SK-N-SH treated with all-trans-retinoic acid at 6 μM for 48 hours (cell line): ENCODE results near the gene SPOPL.

Experiments used
- ATAC-seq: fragments of 200-7000 bp; cut with Tn5 transposase; 3 replicates; pipeline ENCODE4 v1.9.1; 2020; ENCODE audit warnings: mild to moderate bottlenecking, moderate library complexity
- ARNTL ChIP-seq: fragments of 450-650 bp; formaldehyde crosslinking; IDR thresholded peaks from 2 replicates; pipeline ENCODE4 v1.5.0; 2020; ENCODE audit warnings: low read depth, mild to moderate bottlenecking, moderate library complexity, borderline replicate concordance
- BACH2 ChIP-seq: fragments of 250-450 bp; sonication (Bioruptor Pico); IDR thresholded peaks from 2 replicates; pipeline ENCODE4 v1.9.0; 2021; ENCODE audit warnings: mild to moderate bottlenecking, borderline replicate concordance
- CREB5 ChIP-seq: fragments of 250-450 bp; sonication (Bioruptor Pico); IDR thresholded peaks from 2 replicates; pipeline ENCODE4 v1.5.1; 2020; ENCODE audit warnings: low read depth, mild to moderate bottlenecking, moderate library complexity
- CSDC2 ChIP-seq: fragments of 250-450 bp; sonication (Bioruptor Pico); IDR thresholded peaks from 2 replicates; pipeline ENCODE4 v1.5.0; 2020; ENCODE audit warnings: mild to moderate bottlenecking, moderate library complexity
- CSRNP3 ChIP-seq: fragments of 250-450 bp; sonication (Bioruptor Pico); IDR thresholded peaks from 2 replicates; pipeline ENCODE4 v1.5.1; 2021; ENCODE audit warnings: mild to moderate bottlenecking, moderate library complexity
- ESRRG ChIP-seq: fragments of 250-450 bp; sonication (Bioruptor Pico); IDR thresholded peaks from 2 replicates; pipeline ENCODE4 v1.6.1; 2021; ENCODE audit warnings: mild to moderate bottlenecking
- GLIS3 ChIP-seq: fragments of 250-450 bp; sonication (Bioruptor Pico); IDR thresholded peaks from 2 replicates; pipeline ENCODE4 v1.5.0; 2020; ENCODE audit warnings: mild to moderate bottlenecking, moderate library complexity
- ISL1 ChIP-seq: fragments of 250-450 bp; sonication (Bioruptor Pico); IDR thresholded peaks from 2 replicates; pipeline ENCODE4 v2.1.2; 2022; ENCODE audit warnings: mild to moderate bottlenecking, moderate library complexity
- OSR1 ChIP-seq: fragments of 250-450 bp; sonication (Bioruptor Pico); IDR thresholded peaks from 2 replicates; pipeline ENCODE4 v1.8.0; 2022; ENCODE audit warnings: moderate library complexity, mild to moderate bottlenecking, inconsistent platforms
- PATZ1 ChIP-seq: fragments of 250-450 bp; sonication (Bioruptor Pico); IDR thresholded peaks from 2 replicates; pipeline ENCODE4 v1.8.0; 2020; ENCODE audit warnings: mild to moderate bottlenecking, moderate library complexity, borderline replicate concordance
- PPARA ChIP-seq: fragments of 250-450 bp; sonication (Bioruptor Pico); IDR thresholded peaks from 2 replicates; pipeline ENCODE4 v1.5.0; 2020; ENCODE audit warnings: mild to moderate bottlenecking, borderline replicate concordance
- RARB ChIP-seq: fragments of 250-450 bp; sonication (Bioruptor Pico); IDR thresholded peaks from 2 replicates; pipeline ENCODE4 v1.8.0; 2021; ENCODE audit warnings: mild to moderate bottlenecking, moderate library complexity
- SNAI2 ChIP-seq: fragments of 250-450 bp; sonication (Bioruptor Pico); IDR thresholded peaks from 2 replicates; pipeline ENCODE4 v1.5.0; 2020; ENCODE audit warnings: mild to moderate bottlenecking, moderate library complexity
- TCF4 ChIP-seq: fragments of 250-450 bp; sonication (Bioruptor Pico); IDR thresholded peaks from 2 replicates; pipeline ENCODE4 v1.8.0; 2021; ENCODE audit warnings: mild to moderate bottlenecking, moderate library complexity, borderline replicate concordance
- TOX ChIP-seq: fragments of 250-450 bp; sonication (Bioruptor Pico); IDR thresholded peaks from 2 replicates; pipeline ENCODE4 v1.8.0; 2021; ENCODE audit warnings: mild to moderate bottlenecking, moderate library complexity, borderline replicate concordance
- TSHZ2 ChIP-seq: fragments of 250-450 bp; sonication (Bioruptor Pico); IDR thresholded peaks from 2 replicates; pipeline ENCODE4 v1.5.0; 2020; ENCODE audit warnings: mild to moderate bottlenecking, moderate library complexity
- ZC3H10 ChIP-seq: fragments of 250-450 bp; sonication (Bioruptor Pico); IDR thresholded peaks from 2 replicates; pipeline ENCODE4 v1.5.1; 2021; ENCODE audit warnings: mild to moderate bottlenecking, moderate library complexity
- ZFP3 ChIP-seq: fragments of 250-450 bp; sonication (Bioruptor Pico); IDR thresholded peaks from 2 replicates; pipeline ENCODE4 v1.5.0; 2020; ENCODE audit warnings: mild to moderate bottlenecking, moderate library complexity
- ZFP30 ChIP-seq: fragments of 450-650 bp; formaldehyde crosslinking; IDR thresholded peaks from 2 replicates; pipeline ENCODE4 v1.5.0; 2022; ENCODE audit warnings: mild to moderate bottlenecking, moderate library complexity
- ZNF565 ChIP-seq: fragments of 450-650 bp; formaldehyde crosslinking; conservative IDR thresholded peaks from 2 replicates; pipeline ENCODE4 v1.5.0; 2020; ENCODE audit warnings: low read depth, mild to moderate bottlenecking, moderate library complexity
- ZNF70 ChIP-seq: fragments of 450-650 bp; formaldehyde crosslinking; IDR thresholded peaks from 2 replicates; pipeline ENCODE4 v1.5.0; 2020; ENCODE audit warnings: mild to moderate bottlenecking, moderate library complexity
- ZNF8 ChIP-seq: fragments of 450-650 bp; formaldehyde crosslinking; IDR thresholded peaks from 2 replicates; pipeline ENCODE4 v1.5.0; 2020; ENCODE audit warnings: mild to moderate bottlenecking, moderate library complexity
- TF ChIP-seq, protein P1 (sequence below): fragments of 250-450 bp; sonication (Bioruptor Pico); IDR thresholded peaks from 2 replicates; pipeline ENCODE4 v1.8.0; 2021; ENCODE audit warnings: low read depth, mild to moderate bottlenecking, moderate library complexity, borderline replicate concordance

Gene SPOPL

DNA sequence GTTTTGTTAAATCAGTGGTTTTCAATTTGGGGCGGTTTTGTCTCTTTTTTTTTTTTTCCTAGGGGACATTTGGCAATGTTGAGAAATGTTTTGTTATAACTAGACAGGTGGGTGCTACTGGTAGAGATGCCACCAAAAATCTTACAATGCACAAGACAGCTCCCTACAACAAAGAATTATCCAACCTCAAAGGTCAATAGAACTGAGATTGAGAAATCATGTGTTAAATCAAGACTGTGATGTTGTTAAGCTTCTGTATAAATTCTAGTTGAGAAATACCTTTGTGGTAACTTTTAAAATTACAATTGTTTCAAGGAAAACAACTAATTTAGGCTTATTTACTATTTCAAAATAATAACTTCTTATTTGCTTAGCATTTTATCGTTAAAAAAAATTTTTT, 9.4 kb upstream of the SPOPL start (continued):
- no peak for TF ChIP-seq ZFP3 (CRISPR knock-in tag)
- TF ChIP-seq, all 23 proteins: peak for 0

DNA sequence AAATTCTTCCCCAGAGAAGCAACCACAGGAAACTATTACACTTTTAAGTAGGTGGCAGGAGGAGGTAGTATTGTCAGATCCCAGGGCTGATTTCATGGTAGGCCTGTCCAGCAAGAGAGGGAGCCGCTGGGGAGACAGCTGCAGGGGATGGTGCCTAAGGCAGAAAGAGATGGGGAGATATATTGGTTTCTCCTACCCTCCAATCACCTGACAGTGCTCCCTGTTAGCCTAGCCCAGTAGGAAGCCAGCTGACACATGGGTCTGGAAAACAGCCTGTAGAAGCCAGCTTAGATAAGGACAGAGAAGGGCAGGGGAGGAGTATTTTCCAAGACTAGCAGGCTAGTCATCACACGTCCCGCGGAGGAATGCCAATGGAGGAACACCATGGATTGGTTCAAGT, 8.2 kb upstream of the SPOPL start:
- no peak for ATAC-seq
- no peak for TF ChIP-seq RARB (CRISPR knock-in tag)
- TF ChIP-seq ZNF8 (CRISPR knock-in tag), result no peak
- no peak for TF ChIP-seq GLIS3
- TF ChIP-seq ARNTL (CRISPR knock-in tag), result no peak
- no peak for TF ChIP-seq TOX
- no peak for TF ChIP-seq ZNF70 (CRISPR knock-in tag)
- TF ChIP-seq PPARA (CRISPR knock-in tag), result no peak
- TF ChIP-seq ESRRG (CRISPR knock-in tag), result no peak
- TF ChIP-seq CSRNP3 (CRISPR knock-in tag), result no peak
- TF ChIP-seq BACH2, result no peak
- no peak for TF ChIP-seq ISL1 (CRISPR knock-in tag)
- TF ChIP-seq TCF4 (CRISPR knock-in tag), result no peak
- no peak for TF ChIP-seq ZC3H10
- TF ChIP-seq ZFP3 (CRISPR knock-in tag), result no peak
- no peak for TF ChIP-seq ZFP30 (CRISPR knock-in tag)
- TF ChIP-seq, protein P1, sequence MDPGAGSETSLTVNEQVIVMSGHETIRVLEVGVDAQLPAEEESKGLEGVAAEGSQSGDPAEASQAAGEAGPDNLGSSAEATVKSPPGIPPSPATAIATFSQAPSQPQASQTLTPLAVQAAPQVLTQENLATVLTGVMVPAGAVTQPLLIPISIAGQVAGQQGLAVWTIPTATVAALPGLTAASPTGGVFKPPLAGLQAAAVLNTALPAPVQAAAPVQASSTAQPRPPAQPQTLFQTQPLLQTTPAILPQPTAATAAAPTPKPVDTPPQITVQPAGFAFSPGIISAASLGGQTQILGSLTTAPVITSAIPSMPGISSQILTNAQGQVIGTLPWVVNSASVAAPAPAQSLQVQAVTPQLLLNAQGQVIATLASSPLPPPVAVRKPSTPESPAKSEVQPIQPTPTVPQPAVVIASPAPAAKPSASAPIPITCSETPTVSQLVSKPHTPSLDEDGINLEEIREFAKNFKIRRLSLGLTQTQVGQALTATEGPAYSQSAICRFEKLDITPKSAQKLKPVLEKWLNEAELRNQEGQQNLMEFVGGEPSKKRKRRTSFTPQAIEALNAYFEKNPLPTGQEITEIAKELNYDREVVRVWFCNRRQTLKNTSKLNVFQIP (CRISPR knock-in tag), result no peak
- no peak for TF ChIP-seq ZNF565
- no peak for TF ChIP-seq CSDC2 (CRISPR knock-in tag)
- no peak for TF ChIP-seq PATZ1 (CRISPR knock-in tag)
- no peak for TF ChIP-seq SNAI2 (CRISPR knock-in tag)

GRCh38 chr2:138494265-138494966, 7.2 kb upstream of the SPOPL start:
- TF ChIP-seq OSR1 (CRISPR knock-in tag) (no peak), ISL1 (CRISPR knock-in tag) (peak; percentile 53)
- TF ChIP-seq, all 23 proteins: peak for 1

GRCh38 chr2:138495384-138495783, 6.2 kb upstream of the SPOPL start:
- no peak for TF ChIP-seq CREB5 (CRISPR knock-in tag)
- TF ChIP-seq PATZ1 (CRISPR knock-in tag), result no peak
- TF ChIP-seq ZNF565, result no peak
- TF ChIP-seq TSHZ2 (CRISPR knock-in tag), result no peak
- TF ChIP-seq GLIS3, result no peak
- TF ChIP-seq, protein P1 (CRISPR knock-in tag), result no peak
- ATAC-seq, result no peak

More at GRCh38 chr2:138494265-138494966, 7.2 kb upstream of the SPOPL start:
- ATAC-seq, result 0 out of 3 replicates have a peak, but pooled peaks have one; percentile 27
